ENCODE data around the gene RWDD2A. TPM values are rescaled to one million over a fixed set of nuclear protein-coding genes. Genes with fewer than 3 reads are reported as not detected.

Gene RWDD2A
- total RNA-seq: 4.8 and 5.2 TPM in 2 replicates

DNA sequence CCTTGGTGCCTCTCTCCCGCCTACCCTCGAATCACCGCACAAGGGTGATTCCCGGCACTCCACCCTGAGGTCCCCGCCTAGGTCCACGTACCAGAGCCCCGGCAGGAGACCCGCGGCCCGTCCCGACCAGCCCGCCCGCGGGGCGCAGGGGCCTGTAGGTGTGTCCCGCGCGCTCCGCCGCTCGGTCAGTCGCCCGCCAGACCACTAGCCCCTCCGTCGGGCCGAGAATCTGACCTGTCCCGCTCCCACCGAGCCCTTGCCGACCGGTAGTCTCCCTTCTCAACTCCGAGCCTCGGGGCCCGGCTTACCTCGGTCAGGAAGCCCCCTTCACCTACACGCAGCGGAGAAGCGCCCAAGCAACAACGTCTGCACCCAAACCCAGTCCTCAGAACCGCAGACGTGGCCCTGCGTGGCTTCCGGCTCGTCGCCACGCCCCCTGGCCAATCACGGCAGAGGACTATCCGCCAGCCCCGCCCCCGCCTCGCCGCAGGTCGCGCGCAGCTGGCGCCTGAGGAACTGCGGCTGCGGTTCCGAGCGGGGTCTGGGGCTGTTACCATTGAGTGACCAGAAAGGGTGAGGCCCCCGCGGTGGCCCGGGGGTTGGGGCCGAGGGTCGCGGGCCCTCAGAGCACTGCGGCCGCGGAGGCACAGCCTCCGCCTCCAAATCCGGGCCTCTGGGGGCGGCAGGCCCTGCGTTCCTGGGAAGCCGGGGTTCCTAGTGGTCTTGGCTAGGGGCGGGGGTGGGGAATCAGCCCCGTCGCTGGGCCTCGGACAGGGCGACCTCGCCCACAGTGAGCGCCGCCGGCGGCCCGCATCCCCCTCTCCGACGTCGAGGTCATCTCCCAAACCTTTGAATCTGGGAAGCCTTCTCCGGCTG, at the start of gene RWDD2A, which contains the start of gene PGM3:
RWDD2A (plus strand) TSS at position 487 of the 876 bp plus-strand sequence. CDS start 1,095 bp downstream, outside the sequence.
PGM3 (minus strand) TSS at position 395 of the 876 bp plus-strand sequence. CDS start 2,253 bp downstream, outside the sequence.

Other genes starting within 250 kb of the RWDD2A start
- gene UBE3D, start 127.5 kb upstream of the RWDD2A start, total RNA-seq: 6.6 and 7.4 TPM in 2 replicates
- 41.2 and 50.8 TPM in 2 replicates for gene DOP1A, start 125.7 kb upstream of the RWDD2A start, total RNA-seq
- gene PGM3, start 92 bp upstream of the RWDD2A start, total RNA-seq: 99.4 and 108 TPM in 2 replicates
- gene ME1, start 237.7 kb downstream of the RWDD2A start, total RNA-seq: 20.4 and 25.3 TPM in 2 replicates